ENCODE results near the gene EFHC1.
A peak's percentile ranks its signal among the peaks of the same experiment; 100 is the strongest.

Gene EFHC1

GRCh38 chr6:52517502-52518278, 97.5 kb downstream of the EFHC1 start:
- H3K4me3 Mint-ChIP-seq = no peak overlapping the region
- ATAC-seq (ENCODE audit: low read depth) (no peak), DNase-seq (ENCODE audit: low spot score in 2 of 2) (no peak)
- no peaks in the 10 kb centered on the region for H3K9me3 Mint-ChIP-seq
- H3K27me3 Mint-ChIP-seq = no peaks in the 10 kb centered on the region
- H3K27ac Mint-ChIP-seq = peak overlapping the region; percentile 24
- H3K4me1 Mint-ChIP-seq = peaks cover under 1% of the 10 kb centered on the region
- peaks cover 33% of the 10 kb centered on the region for H3K36me3 Mint-ChIP-seq

GRCh38 chr6:52518279-52518945, 98.3 kb downstream of the EFHC1 start:
- H3K4me1 Mint-ChIP-seq = peaks cover 5% of the 10 kb centered on the region
- H3K9me3 Mint-ChIP-seq = no peaks in the 10 kb centered on the region

GRCh38 chr6:52519618-52520017, 99.5 kb downstream of the EFHC1 start:
- Mint-ChIP-seq H3K36me3 (peaks cover 27% of the 10 kb centered on the region), H3K27me3 (no peaks in the 10 kb centered on the region), H3K4me1 (peaks cover 5% of the 10 kb centered on the region), H3K27ac (no peak overlapping the region), H3K4me3 (no peak overlapping the region), H3K9me3 (no peaks in the 10 kb centered on the region)
- DNase-seq (ENCODE audit: low spot score in 2 of 2) = no peak
- ATAC-seq (ENCODE audit: low read depth) = no peak

More at GRCh38 chr6:52518279-52518945, 98.3 kb downstream of the EFHC1 start:
- DNase-seq (ENCODE audit: low spot score in 2 of 2) (no peak), ATAC-seq (ENCODE audit: low read depth) (no peak)
- H3K4me3 Mint-ChIP-seq = no peak overlapping the region
- no peaks in the 10 kb centered on the region for H3K27me3 Mint-ChIP-seq
- peak overlapping the region; percentile 62 for H3K27ac Mint-ChIP-seq
- peaks cover 30% of the 10 kb centered on the region for H3K36me3 Mint-ChIP-seq

- ATAC-seq (ENCODE audit: low read depth) = no peak
- Mint-ChIP-seq H3K9me3 (no peaks in the 10 kb centered on the region), H3K27me3 (no peaks in the 10 kb centered on the region), H3K27ac (no peak overlapping the region), H3K4me3 (no peak overlapping the region), H3K4me1 (peaks cover 8% of the 10 kb centered on the region), H3K36me3 (peaks cover 22% of the 10 kb centered on the region)
- DNase-seq (ENCODE audit: low spot score in 2 of 2) = no peak
Observed at GRCh38 chr6:52522151-52522626, 102.0 kb downstream of the EFHC1 start.

GRCh38 chr6:52522655-52523054, 102.5 kb downstream of the EFHC1 start:
- H3K27me3 Mint-ChIP-seq = no peaks in the 10 kb centered on the region
- ATAC-seq (ENCODE audit: low read depth) (no peak), DNase-seq (ENCODE audit: low spot score in 2 of 2) (no peak)
- H3K4me3 Mint-ChIP-seq = no peak overlapping the region
- H3K36me3 Mint-ChIP-seq = peaks cover 22% of the 10 kb centered on the region
- peak overlapping the region; percentile 26 for H3K27ac Mint-ChIP-seq
- H3K9me3 Mint-ChIP-seq = no peaks in the 10 kb centered on the region
- peaks cover 8% of the 10 kb centered on the region for H3K4me1 Mint-ChIP-seq

- Mint-ChIP-seq H3K27me3 (no peaks in the 10 kb centered on the region), H3K27ac (peak overlapping the region; percentile 26), H3K36me3 (peaks cover 16% of the 10 kb centered on the region), H3K9me3 (no peaks in the 10 kb centered on the region), H3K4me1 (peaks cover 8% of the 10 kb centered on the region), H3K4me3 (no peak overlapping the region)
- DNase-seq (ENCODE audit: low spot score in 2 of 2) = no peak
- no peak for ATAC-seq (ENCODE audit: low read depth)
Observed at GRCh38 chr6:52523378-52524142, 103.4 kb downstream of the EFHC1 start.

- peaks cover 10% of the 10 kb centered on the region for H3K36me3 Mint-ChIP-seq
- no peak for ATAC-seq (ENCODE audit: low read depth)
- H3K4me1 Mint-ChIP-seq = peaks cover 8% of the 10 kb centered on the region
- H3K4me3 Mint-ChIP-seq = no peak overlapping the region
- no peaks in the 10 kb centered on the region for H3K9me3 Mint-ChIP-seq
- no peak overlapping the region for H3K27ac Mint-ChIP-seq
- no peaks in the 10 kb centered on the region for H3K27me3 Mint-ChIP-seq
- DNase-seq (ENCODE audit: low spot score in 2 of 2) = no peak
Observed at GRCh38 chr6:52524918-52525317, 104.8 kb downstream of the EFHC1 start.

GRCh38 chr6:52526634-52527033, 106.5 kb downstream of the EFHC1 start:
- Mint-ChIP-seq H3K36me3 (peaks cover 10% of the 10 kb centered on the region), H3K4me1 (peaks cover 10% of the 10 kb centered on the region), H3K9me3 (no peaks in the 10 kb centered on the region), H3K27me3 (no peaks in the 10 kb centered on the region), H3K27ac (no peak overlapping the region), H3K4me3 (no peak overlapping the region)
- DNase-seq (ENCODE audit: low spot score in 2 of 2) (no peak), ATAC-seq (ENCODE audit: low read depth) (no peak)

- Mint-ChIP-seq H3K27ac (no peak overlapping the region), H3K9me3 (no peaks in the 10 kb centered on the region), H3K27me3 (no peaks in the 10 kb centered on the region), H3K4me1 (peaks cover 11% of the 10 kb centered on the region), H3K4me3 (no peak overlapping the region), H3K36me3 (peaks cover 11% of the 10 kb centered on the region)
- no peak for DNase-seq (ENCODE audit: low spot score in 2 of 2)
- ATAC-seq (ENCODE audit: low read depth) = no peak
Observed at GRCh38 chr6:52527436-52527835, 107.3 kb downstream of the EFHC1 start.

GRCh38 chr6:52529311-52529710, 109.2 kb downstream of the EFHC1 start:
- peaks cover 6% of the 10 kb centered on the region for H3K4me1 Mint-ChIP-seq
- no peak overlapping the region for H3K27ac Mint-ChIP-seq
- no peak for ATAC-seq (ENCODE audit: low read depth)
- H3K4me3 Mint-ChIP-seq = no peak overlapping the region
- no peak for DNase-seq (ENCODE audit: low spot score in 2 of 2)
- no peaks in the 10 kb centered on the region for H3K27me3 Mint-ChIP-seq
- peaks cover 8% of the 10 kb centered on the region for H3K36me3 Mint-ChIP-seq
- no peaks in the 10 kb centered on the region for H3K9me3 Mint-ChIP-seq

GRCh38 chr6:52530351-52530750, 110.2 kb downstream of the EFHC1 start:
- peaks cover 8% of the 10 kb centered on the region for H3K4me1 Mint-ChIP-seq
- DNase-seq (ENCODE audit: low spot score in 2 of 2) (no peak), ATAC-seq (ENCODE audit: low read depth) (no peak)
- H3K27me3 Mint-ChIP-seq = no peaks in the 10 kb centered on the region
- H3K4me3 Mint-ChIP-seq = no peak overlapping the region
- H3K36me3 Mint-ChIP-seq = peaks cover 9% of the 10 kb centered on the region
- peak overlapping the region; percentile 28 for H3K27ac Mint-ChIP-seq
- H3K9me3 Mint-ChIP-seq = no peaks in the 10 kb centered on the region

GRCh38 chr6:52531396-52531795, 111.3 kb downstream of the EFHC1 start:
- Mint-ChIP-seq H3K27me3 (no peaks in the 10 kb centered on the region), H3K4me3 (no peak overlapping the region), H3K27ac (no peak overlapping the region), H3K36me3 (peaks cover 10% of the 10 kb centered on the region), H3K4me1 (peaks cover 9% of the 10 kb centered on the region), H3K9me3 (no peaks in the 10 kb centered on the region)
- no peak for ATAC-seq (ENCODE audit: low read depth)
- DNase-seq (ENCODE audit: low spot score in 2 of 2) = no peak

GRCh38 chr6:52531834-52532233, 111.7 kb downstream of the EFHC1 start:
- no peak overlapping the region for H3K4me3 Mint-ChIP-seq
- no peak overlapping the region for H3K27ac Mint-ChIP-seq
- ATAC-seq (ENCODE audit: low read depth) (no peak), DNase-seq (ENCODE audit: low spot score in 2 of 2) (no peak)
- no peaks in the 10 kb centered on the region for H3K27me3 Mint-ChIP-seq
- H3K4me1 Mint-ChIP-seq = peaks cover 12% of the 10 kb centered on the region
- peaks cover 10% of the 10 kb centered on the region for H3K36me3 Mint-ChIP-seq
- no peaks in the 10 kb centered on the region for H3K9me3 Mint-ChIP-seq

- peaks cover 17% of the 10 kb centered on the region for H3K4me1 Mint-ChIP-seq
- no peaks in the 10 kb centered on the region for H3K9me3 Mint-ChIP-seq
- peaks cover 10% of the 10 kb centered on the region for H3K36me3 Mint-ChIP-seq
- H3K4me3 Mint-ChIP-seq = no peak overlapping the region
- no peak overlapping the region for H3K27ac Mint-ChIP-seq
- ATAC-seq (ENCODE audit: low read depth) = no peak
- no peak for DNase-seq (ENCODE audit: low spot score in 2 of 2)
- no peaks in the 10 kb centered on the region for H3K27me3 Mint-ChIP-seq
Observed at GRCh38 chr6:52532457-52532856, 112.3 kb downstream of the EFHC1 start.
